K562 (cell line): Measurements from ENCODE around the gene TRIM14. TPM values are rescaled to one million over a fixed set of nuclear protein-coding genes. Genes with fewer than 3 reads are reported as not detected.

ENCODE experiments used
- ATAC-seq: fragments of 200-7000 bp; cut with Tn5 transposase; 3 replicates; pipeline ENCODE4 v1.9.1; 2020; ENCODE audit warnings: moderate library complexity
- BruUV-seq: library from RNA; stranded (reverse); fragments of 400-500 nt; replicated peaks from 2 replicates; lab custom pipeline; 2021; lab: Mats Ljungman, UMichigan
- CTCF ChIA-PET: fragments of 300-600 bp; formaldehyde crosslinking; extraction: SDS; loops from one replicate; lab custom pipeline; 2021; ENCODE audit warnings: low intra/inter-chr PET ratio; lab: Yijun Ruan, JAX
- POLR2A ChIA-PET: fragments of 300-600, 350-650 bp; sonication (Branson Sonifier 250); formaldehyde crosslinking; extraction: SDS; loops from one replicate; lab custom pipeline; 2021; ENCODE audit warnings: antibody characterized with exemption, inconsistent platforms; lab: Yijun Ruan, JAX
- DNase-seq, 4 experiments: peaks; one replicate each; pipeline versions ENCODE4 v3.0.0 to v3.0.0-alpha.2; 2011 to 2018; ENCODE audit warnings: low spot score in 3 of 4, mixed read lengths in 3 of 4; ENCODE audit errors: extremely low read depth in 1 of 4
- FAIRE-seq: peaks from 2 replicates; lab custom pipeline; 2011; peaks lifted over from hg19 to GRCh38; lab: Jason Lieb, UNC
- H2AFZ ChIP-seq: 2 replicates; pipeline ENCODE4 v1.6.0; 2011; ENCODE audit warnings: low read depth, low read length, control low read depth, inconsistent platforms
- H3K27ac ChIP-seq: fragments of 200-600 bp; 3 replicates; pipeline ENCODE4 v1.8.0; 2011; ENCODE audit warnings: low read depth, mild to moderate bottlenecking, control low read depth, inconsistent platforms, low read length, moderate library complexity, mixed read lengths; ENCODE audit errors: extremely low read depth
- H3K27me3 ChIP-seq, 2 experiments: fragments of 300-600 bp in 1 of 2; 2 replicates in 1 of 2; 3 replicates in 1 of 2; pipeline versions ENCODE4 v1.6.0 to v1.8.0; 2011; ENCODE audit warnings: inconsistent platforms in 2 of 2, low read length in 2 of 2, mild to moderate bottlenecking in 1 of 2, mixed read lengths in 1 of 2, moderate library complexity in 1 of 2; ENCODE audit not compliant: control insufficient read depth in 2 of 2, insufficient read depth in 2 of 2
- H3K36me3 ChIP-seq: fragments of 300-600 bp; 3 replicates; pipeline ENCODE4 v1.8.0; 2011; ENCODE audit warnings: mild to moderate bottlenecking, low read length, inconsistent platforms; ENCODE audit not compliant: control insufficient read depth, insufficient read depth
- H3K4me1 ChIP-seq, 2 experiments: fragments of 200-600 bp in 1 of 2; replicated peaks in 1 of 2; 2 replicates in 1 of 2; 3 replicates in 1 of 2; pipeline versions ENCODE4 v1.5.1 to v1.8.0; 2011; ENCODE audit warnings: inconsistent platforms in 2 of 2, low read length in 2 of 2, mild to moderate bottlenecking in 1 of 2, mixed read lengths in 1 of 2, moderate library complexity in 1 of 2; ENCODE audit not compliant: control insufficient read depth in 2 of 2, insufficient read depth in 2 of 2
- H3K4me2 ChIP-seq: 2 replicates; pipeline ENCODE4 v1.6.1; 2011; ENCODE audit warnings: low read length, control low read depth, inconsistent platforms, mixed read lengths; ENCODE audit not compliant: insufficient read depth
- H3K4me3 ChIP-seq: fragments of 200-600 bp; sonication (generic), shearing (Covaris generic); 2 replicates; pipeline ENCODE4 v1.5.1; 2016; ENCODE audit warnings: control low read depth, inconsistent platforms
- H3K79me2 ChIP-seq: fragments of 200-600 bp; 3 replicates; pipeline ENCODE4 v1.8.0; 2011; ENCODE audit warnings: low read length, inconsistent platforms; ENCODE audit not compliant: control insufficient read depth, insufficient read depth
- H3K9ac ChIP-seq, 2 experiments: 2 replicates each; pipeline versions ENCODE4 v1.6.0 to v1.6.1; 2011; ENCODE audit warnings: low read depth in 2 of 2, low read length in 2 of 2, control low read depth in 1 of 2, inconsistent platforms in 1 of 2, mild to moderate bottlenecking in 1 of 2, mixed read lengths in 1 of 2; ENCODE audit not compliant: insufficient read depth in 1 of 2
- H3K9me1 ChIP-seq: one replicate; pipeline ENCODE4 v1.6.0; 2011; ENCODE audit warnings: inconsistent platforms, mild to moderate bottlenecking, low read length, moderate library complexity; ENCODE audit not compliant: control insufficient read depth, insufficient read depth
- H3K9me3 ChIP-seq: replicated peaks from 2 replicates; pipeline ENCODE4 v1.5.1; 2011; ENCODE audit warnings: low read depth, low read length, inconsistent platforms; ENCODE audit not compliant: control insufficient read depth, insufficient read depth
- H4K20me1 ChIP-seq: replicated peaks from 2 replicates; pipeline ENCODE4 v1.6.1; 2011; ENCODE audit warnings: low read length, inconsistent platforms, mixed read lengths; ENCODE audit not compliant: control insufficient read depth, insufficient read depth
- BMI1 ChIP-seq: fragments of 150-350 bp; IDR thresholded peaks from 2 replicates; pipeline ENCODE4 v1.6.1; 2014; ENCODE audit warnings: low read length
- CBFB ChIP-seq: sonication (generic); formaldehyde crosslinking; IDR thresholded peaks from 2 replicates; pipeline ENCODE4 v1.4.0; 2020; ENCODE audit warnings: mild to moderate bottlenecking, missing genetic modification reagents
- CCAR2 ChIP-seq: fragments of 200-400 bp; formaldehyde crosslinking; IDR thresholded peaks from 2 replicates; pipeline ENCODE4 v1.6.1; 2017; ENCODE audit warnings: mild to moderate bottlenecking, low read depth, low read length
- RNF2 ChIP-seq: sonication (generic); IDR thresholded peaks from 2 replicates; pipeline ENCODE4 v1.6.1; 2016
- SMAD4 ChIP-seq: fragments of 250-450 bp; sonication (Bioruptor Pico); conservative IDR thresholded peaks from 2 replicates; pipeline ENCODE4 v1.8.0; 2021; ENCODE audit warnings: inconsistent platforms, mild to moderate bottlenecking, moderate library complexity
- ZBTB1 ChIP-seq: sonication (generic); formaldehyde crosslinking; IDR thresholded peaks from 2 replicates; pipeline ENCODE4 v1.8.1; 2023; ENCODE audit warnings: missing genetic modification reagents, low read depth, mild to moderate bottlenecking, borderline replicate concordance
- ZNF41 ChIP-seq: fragments of 250-450 bp; sonication (Bioruptor Pico); conservative IDR thresholded peaks from 2 replicates; pipeline ENCODE4 v1.4.0; 2020; ENCODE audit warnings: mild to moderate bottlenecking
- ZNF561 ChIP-seq: fragments of 450-650 bp; formaldehyde crosslinking; conservative IDR thresholded peaks from 2 replicates; pipeline ENCODE4 v1.4.0; 2020; ENCODE audit warnings: mild to moderate bottlenecking, moderate library complexity
- WGBS: fragments of 100-300 bp; shearing (Covaris generic); methylation state at CpG from one replicate; pipeline ENCODE4 v1.1.6; 2016; ENCODE audit warnings: low coverage, mixed read lengths; ENCODE audit not compliant: insufficient coverage; ENCODE audit errors: missing lambda C conversion rate; 5-methylcytosine and 5-hydroxymethylcytosine counted together
- in situ Hi-C: fragments of 300-500 bp; cut with MboI; formaldehyde crosslinking; loops from 4 replicates; pipeline ENCODE4 v1.15.0; 2018; ENCODE audit warnings: inconsistent platforms, mixed read lengths
- intact Hi-C: fragments of 100-400 bp; cut with micrococcal nuclease; formaldehyde crosslinking; loops from 2 replicates; pipeline ENCODE4 v1.14.2; 2022
- polyA plus RNA-seq, 8 experiments: library from polyadenylated mRNA; depleted of rRNA in 4 of 8; stranded (reverse) in 5 of 8; unstranded in 3 of 8; fragments of >200 nt; fragmentation: Nextera tagmentation in 2 of 8; fragmentation: Illumina TruSeq in 1 of 8; extraction: Ambion mirVana in 2 of 8; extraction: Trizol in 1 of 8; gene quantifications; 2 replicates each; pipeline versions ENCODE4 v1.2.1 to v1.2.3, GENCODE V29; 2011 to 2014; ENCODE audit warnings: inconsistent platforms in 1 of 8, missing spikeins in 1 of 8
- total RNA-seq, 7 experiments: library from RNA; depleted of rRNA in 6 of 7; stranded (reverse); fragments of >200 nt in 6 of 7; fragmentation: Illumina TruSeq in 2 of 7; extraction: Trizol in 2 of 7; gene quantifications; 2 replicates each; pipeline versions ENCODE4 v1.2.1 to v1.2.3, GENCODE V29; 2011 to 2021; ENCODE audit warnings: low replicate concordance in 1 of 7
- TF ChIP-seq, protein P1 (sequence below): fragments of 450-650 bp; IDR thresholded peaks from 2 replicates; pipeline ENCODE4 v1.6.1; 2014; ENCODE audit warnings: low read depth, mild to moderate bottlenecking, moderate library complexity, borderline replicate concordance
- TF ChIP-seq, protein P2 (sequence below): fragments of 450-650 bp; formaldehyde crosslinking; IDR thresholded peaks from 2 replicates; pipeline ENCODE4 v1.4.0; 2020; ENCODE audit warnings: mild to moderate bottlenecking, moderate library complexity
- TF ChIP-seq, protein P3 (sequence below): fragments of 450-650 bp; IDR thresholded peaks from 2 replicates; pipeline ENCODE4 v1.6.1; 2017; ENCODE audit warnings: mild to moderate bottlenecking, moderate library complexity
- TF ChIP-seq, protein P4 (sequence below), 2 experiments: fragments of 450-650 bp in 1 of 2; sonication (generic) in 1 of 2; formaldehyde crosslinking in 1 of 2; IDR thresholded peaks in 1 of 2; conservative IDR thresholded peaks in 1 of 2; 2 replicates each; pipeline versions ENCODE4 v1.6.1 to v1.8.1; 2016 to 2023; ENCODE audit warnings: mild to moderate bottlenecking in 2 of 2, moderate library complexity in 2 of 2, inconsistent platforms in 1 of 2, missing genetic modification reagents in 1 of 2
- TF ChIP-seq, protein P5 (sequence below): fragments of 250-450 bp; sonication (Bioruptor Pico); IDR thresholded peaks from 2 replicates; pipeline ENCODE4 v1.8.0; 2021; ENCODE audit warnings: mild to moderate bottlenecking, moderate library complexity

TRIM14 gene
- total and polyA plus RNA-seq, 9 of the 15 experiments (the other 6 are each of a cell fraction or from before 2014, with no cell fraction given), result 7.6 to 41.0 (median 17.9) TPM

DNA sequence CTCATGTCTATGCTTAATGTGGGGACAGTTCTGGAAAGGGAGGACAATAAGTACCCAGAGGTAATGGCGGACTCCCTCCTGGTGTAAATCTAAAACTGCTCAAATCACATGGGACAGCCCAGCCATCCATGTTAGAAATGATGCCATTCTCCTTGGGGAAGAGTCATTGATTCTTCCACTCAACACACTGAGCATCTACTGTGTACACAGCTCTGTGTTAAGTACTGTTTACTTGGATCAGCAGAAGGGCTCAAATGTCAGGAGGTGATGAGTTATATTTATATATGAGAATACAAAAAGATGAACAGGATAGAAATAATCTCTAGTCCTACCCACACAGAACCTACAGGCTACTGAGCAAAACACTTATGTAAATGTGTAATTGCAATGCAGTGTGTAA, 94.3 kb downstream of the TRIM14 start:
- in situ Hi-C loops, result no loop called here
- H3K4me3 ChIP-seq, result no peak overlapping the region
- H3K4me1 ChIP-seq, result no peaks in the 10 kb centered on the region
- no peaks in the 10 kb centered on the region for H3K79me2 ChIP-seq
- H3K9ac ChIP-seq, result 0 out of 4 replicates have a peak overlapping the region, but pooled peaks of 1 of the 2 experiments have one; percentile 50
- H4K20me1 ChIP-seq, result no peaks in the 10 kb centered on the region
- CTCF ChIA-PET, result no interaction called here
- peaks cover 14% of the 10 kb centered on the region; the same call in 2 of the 3 replicates for H3K36me3 ChIP-seq
- no peaks in the 10 kb centered on the region for H3K9me3 ChIP-seq
- H3K4me2 ChIP-seq, result no peak overlapping the region
- no peak overlapping the region for H3K27ac ChIP-seq
- WGBS, result 69% methylated on average over 1 of the region's 1 CpG
- intact Hi-C loops, result no loop called here
- TF ChIP-seq BMI1 (no peak), SMAD4 (CRISPR knock-in tag) (no peak), ZBTB1 (no peak), CCAR2 (no peak), ZNF41 (no peak), CBFB (CRISPR knock-in tag) (no peak), ZNF561 (CRISPR knock-in tag) (no peak), RNF2 (no peak)
- TF ChIP-seq, protein P1, sequence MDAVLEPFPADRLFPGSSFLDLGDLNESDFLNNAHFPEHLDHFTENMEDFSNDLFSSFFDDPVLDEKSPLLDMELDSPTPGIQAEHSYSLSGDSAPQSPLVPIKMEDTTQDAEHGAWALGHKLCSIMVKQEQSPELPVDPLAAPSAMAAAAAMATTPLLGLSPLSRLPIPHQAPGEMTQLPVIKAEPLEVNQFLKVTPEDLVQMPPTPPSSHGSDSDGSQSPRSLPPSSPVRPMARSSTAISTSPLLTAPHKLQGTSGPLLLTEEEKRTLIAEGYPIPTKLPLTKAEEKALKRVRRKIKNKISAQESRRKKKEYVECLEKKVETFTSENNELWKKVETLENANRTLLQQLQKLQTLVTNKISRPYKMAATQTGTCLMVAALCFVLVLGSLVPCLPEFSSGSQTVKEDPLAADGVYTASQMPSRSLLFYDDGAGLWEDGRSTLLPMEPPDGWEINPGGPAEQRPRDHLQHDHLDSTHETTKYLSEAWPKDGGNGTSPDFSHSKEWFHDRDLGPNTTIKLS, result no peak
- TF ChIP-seq, protein P2, sequence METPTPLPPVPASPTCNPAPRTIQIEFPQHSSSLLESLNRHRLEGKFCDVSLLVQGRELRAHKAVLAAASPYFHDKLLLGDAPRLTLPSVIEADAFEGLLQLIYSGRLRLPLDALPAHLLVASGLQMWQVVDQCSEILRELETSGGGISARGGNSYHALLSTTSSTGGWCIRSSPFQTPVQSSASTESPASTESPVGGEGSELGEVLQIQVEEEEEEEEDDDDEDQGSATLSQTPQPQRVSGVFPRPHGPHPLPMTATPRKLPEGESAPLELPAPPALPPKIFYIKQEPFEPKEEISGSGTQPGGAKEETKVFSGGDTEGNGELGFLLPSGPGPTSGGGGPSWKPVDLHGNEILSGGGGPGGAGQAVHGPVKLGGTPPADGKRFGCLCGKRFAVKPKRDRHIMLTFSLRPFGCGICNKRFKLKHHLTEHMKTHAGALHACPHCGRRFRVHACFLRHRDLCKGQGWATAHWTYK, result no peak
- TF ChIP-seq, protein P3, sequence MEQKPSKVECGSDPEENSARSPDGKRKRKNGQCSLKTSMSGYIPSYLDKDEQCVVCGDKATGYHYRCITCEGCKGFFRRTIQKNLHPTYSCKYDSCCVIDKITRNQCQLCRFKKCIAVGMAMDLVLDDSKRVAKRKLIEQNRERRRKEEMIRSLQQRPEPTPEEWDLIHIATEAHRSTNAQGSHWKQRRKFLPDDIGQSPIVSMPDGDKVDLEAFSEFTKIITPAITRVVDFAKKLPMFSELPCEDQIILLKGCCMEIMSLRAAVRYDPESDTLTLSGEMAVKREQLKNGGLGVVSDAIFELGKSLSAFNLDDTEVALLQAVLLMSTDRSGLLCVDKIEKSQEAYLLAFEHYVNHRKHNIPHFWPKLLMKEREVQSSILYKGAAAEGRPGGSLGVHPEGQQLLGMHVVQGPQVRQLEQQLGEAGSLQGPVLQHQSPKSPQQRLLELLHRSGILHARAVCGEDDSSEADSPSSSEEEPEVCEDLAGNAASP, result no peak
- TF ChIP-seq, protein P4, sequence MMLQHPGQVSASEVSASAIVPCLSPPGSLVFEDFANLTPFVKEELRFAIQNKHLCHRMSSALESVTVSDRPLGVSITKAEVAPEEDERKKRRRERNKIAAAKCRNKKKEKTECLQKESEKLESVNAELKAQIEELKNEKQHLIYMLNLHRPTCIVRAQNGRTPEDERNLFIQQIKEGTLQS (IDR thresholded peaks at IDR 0.05), result no peak
- TF ChIP-seq, protein P4 (CRISPR knock-in tag; conservative IDR thresholded peaks at IDR 0.05), result no peak
- TF ChIP-seq, protein P5, sequence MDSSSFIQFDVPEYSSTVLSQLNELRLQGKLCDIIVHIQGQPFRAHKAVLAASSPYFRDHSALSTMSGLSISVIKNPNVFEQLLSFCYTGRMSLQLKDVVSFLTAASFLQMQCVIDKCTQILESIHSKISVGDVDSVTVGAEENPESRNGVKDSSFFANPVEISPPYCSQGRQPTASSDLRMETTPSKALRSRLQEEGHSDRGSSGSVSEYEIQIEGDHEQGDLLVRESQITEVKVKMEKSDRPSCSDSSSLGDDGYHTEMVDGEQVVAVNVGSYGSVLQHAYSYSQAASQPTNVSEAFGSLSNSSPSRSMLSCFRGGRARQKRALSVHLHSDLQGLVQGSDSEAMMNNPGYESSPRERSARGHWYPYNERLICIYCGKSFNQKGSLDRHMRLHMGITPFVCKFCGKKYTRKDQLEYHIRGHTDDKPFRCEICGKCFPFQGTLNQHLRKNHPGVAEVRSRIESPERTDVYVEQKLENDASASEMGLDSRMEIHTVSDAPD (CRISPR knock-in tag), result no peak
- no peak for DNase-seq
- H2AFZ ChIP-seq, result no peak overlapping the region
- ATAC-seq, result no peak
- H3K27me3 ChIP-seq, result no peaks in the 10 kb centered on the region
- no peak for FAIRE-seq
- POLR2A ChIA-PET, result interaction anchor here (0.7 to 1.8 kb wide), 2 partner anchors 11 to 708 kb away, joined by 3 to 5 read pairs; no protein-coding TSS in a partner anchor
- H3K9me1 ChIP-seq, result no peaks in the 10 kb centered on the region
- BruUV-seq, result no TSS peak
